DND-41 (cell line): ENCODE results near the gene MED8.

Source experiments
- CTCF ChIP-seq: IDR thresholded peaks from 2 replicates; pipeline ENCODE4 v1.5.1; 2012; ENCODE audit warnings: borderline replicate concordance, low read length, moderate library complexity, mild to moderate bottlenecking; ENCODE audit not compliant: poor library complexity, severe bottlenecking; ENCODE audit errors: extremely low read depth
- EZH2 ChIP-seq: IDR thresholded peaks from 3 replicates; pipeline ENCODE4 v1.6.1; 2012; ENCODE audit warnings: borderline replicate concordance, low read depth, mild to moderate bottlenecking, moderate library complexity, low read length, inconsistent platforms; ENCODE audit not compliant: severe bottlenecking

- no peak for TF ChIP-seq CTCF
- TF ChIP-seq EZH2 = no peak
These were observed 14.8 kb upstream of the MED8 start for GRCh38 chr1:43404353-43404752.
